ENCODE results near the gene SYT8. TPM values are rescaled to one million over a fixed set of nuclear protein-coding genes. Genes with fewer than 3 reads are reported as not detected.

Gene SYT8
- total RNA-seq, 1 experiment from 2014 or later, result 308 TPM

DNA sequence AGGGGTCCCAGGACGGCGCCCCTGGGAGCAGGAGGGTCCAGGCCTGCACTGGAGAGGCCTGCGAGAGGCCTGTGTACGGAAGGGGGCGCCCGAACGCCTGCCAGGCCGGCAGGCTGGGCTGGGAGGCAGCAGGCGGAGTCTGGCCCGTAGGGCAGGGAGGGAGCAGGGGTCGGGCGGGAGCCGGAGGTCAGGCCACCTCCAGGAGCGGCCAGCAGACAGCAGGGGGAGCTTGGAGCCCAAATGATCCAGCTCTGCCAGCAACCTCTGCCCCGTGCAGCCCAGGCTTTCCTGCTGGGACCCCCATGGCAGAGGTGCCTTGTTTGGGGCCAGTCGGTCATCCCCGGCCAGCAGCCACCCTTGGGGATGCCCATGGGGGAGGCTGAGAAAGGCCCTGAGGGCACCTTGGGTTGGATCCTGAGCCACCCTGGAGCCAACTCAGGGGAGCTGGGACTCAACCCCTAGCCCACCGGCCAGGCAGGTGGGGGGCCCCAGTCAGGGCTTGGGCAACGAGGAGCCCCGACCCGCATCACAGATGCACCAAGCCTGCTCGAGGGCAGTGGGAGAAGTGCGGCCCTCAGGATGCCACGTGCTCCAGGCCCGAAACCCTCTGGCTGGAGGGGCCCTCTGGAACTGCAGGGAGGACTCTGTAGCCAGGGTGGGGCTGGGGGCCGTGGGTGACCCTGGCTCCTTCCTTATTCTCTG is 9.6 kb upstream of the SYT8 start:
- CTCF ChIA-PET, result interaction anchor here (0.6 to 1.7 kb wide), 4 partner anchors 8 to 132 kb away, joined by 3 to 12 read pairs (median 7); no protein-coding TSS in a partner anchor
- DNase-seq (ENCODE audit: unreplicated experiment), result peak; percentile 67
- POLR2A ChIA-PET, result no interaction called here
- BruUV-seq (replicated peaks), result no TSS peak
- peaks cover 13% of the 10 kb centered on the region for H3K9me3 Mint-ChIP-seq (ENCODE audit: unreplicated experiment)
- H3K27ac Mint-ChIP-seq (ENCODE audit: low read depth, unreplicated experiment), result no peak overlapping the region
- no peaks in the 10 kb centered on the region for H3K36me3 Mint-ChIP-seq (ENCODE audit: insufficient read depth, unreplicated experiment)
- intact Hi-C loops (cut with micrococcal nuclease), result loop anchor here (5.0 kb wide), 1 partner anchor 78 kb away; no protein-coding TSS in a partner anchor
- no peaks in the 10 kb centered on the region for H3K27me3 Mint-ChIP-seq (ENCODE audit: insufficient read depth, unreplicated experiment)
- H3K4me1 Mint-ChIP-seq (ENCODE audit: insufficient read depth, unreplicated experiment), result peaks cover 52% of the 10 kb centered on the region
- TF ChIP-seq, protein P1, sequence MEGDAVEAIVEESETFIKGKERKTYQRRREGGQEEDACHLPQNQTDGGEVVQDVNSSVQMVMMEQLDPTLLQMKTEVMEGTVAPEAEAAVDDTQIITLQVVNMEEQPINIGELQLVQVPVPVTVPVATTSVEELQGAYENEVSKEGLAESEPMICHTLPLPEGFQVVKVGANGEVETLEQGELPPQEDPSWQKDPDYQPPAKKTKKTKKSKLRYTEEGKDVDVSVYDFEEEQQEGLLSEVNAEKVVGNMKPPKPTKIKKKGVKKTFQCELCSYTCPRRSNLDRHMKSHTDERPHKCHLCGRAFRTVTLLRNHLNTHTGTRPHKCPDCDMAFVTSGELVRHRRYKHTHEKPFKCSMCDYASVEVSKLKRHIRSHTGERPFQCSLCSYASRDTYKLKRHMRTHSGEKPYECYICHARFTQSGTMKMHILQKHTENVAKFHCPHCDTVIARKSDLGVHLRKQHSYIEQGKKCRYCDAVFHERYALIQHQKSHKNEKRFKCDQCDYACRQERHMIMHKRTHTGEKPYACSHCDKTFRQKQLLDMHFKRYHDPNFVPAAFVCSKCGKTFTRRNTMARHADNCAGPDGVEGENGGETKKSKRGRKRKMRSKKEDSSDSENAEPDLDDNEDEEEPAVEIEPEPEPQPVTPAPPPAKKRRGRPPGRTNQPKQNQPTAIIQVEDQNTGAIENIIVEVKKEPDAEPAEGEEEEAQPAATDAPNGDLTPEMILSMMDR (IDR thresholded peaks at IDR 0.05; ENCODE audit: unreplicated experiment), result peak; percentile 52
- H3K4me3 Mint-ChIP-seq (ENCODE audit: unreplicated experiment), result no peak overlapping the region

DNA sequence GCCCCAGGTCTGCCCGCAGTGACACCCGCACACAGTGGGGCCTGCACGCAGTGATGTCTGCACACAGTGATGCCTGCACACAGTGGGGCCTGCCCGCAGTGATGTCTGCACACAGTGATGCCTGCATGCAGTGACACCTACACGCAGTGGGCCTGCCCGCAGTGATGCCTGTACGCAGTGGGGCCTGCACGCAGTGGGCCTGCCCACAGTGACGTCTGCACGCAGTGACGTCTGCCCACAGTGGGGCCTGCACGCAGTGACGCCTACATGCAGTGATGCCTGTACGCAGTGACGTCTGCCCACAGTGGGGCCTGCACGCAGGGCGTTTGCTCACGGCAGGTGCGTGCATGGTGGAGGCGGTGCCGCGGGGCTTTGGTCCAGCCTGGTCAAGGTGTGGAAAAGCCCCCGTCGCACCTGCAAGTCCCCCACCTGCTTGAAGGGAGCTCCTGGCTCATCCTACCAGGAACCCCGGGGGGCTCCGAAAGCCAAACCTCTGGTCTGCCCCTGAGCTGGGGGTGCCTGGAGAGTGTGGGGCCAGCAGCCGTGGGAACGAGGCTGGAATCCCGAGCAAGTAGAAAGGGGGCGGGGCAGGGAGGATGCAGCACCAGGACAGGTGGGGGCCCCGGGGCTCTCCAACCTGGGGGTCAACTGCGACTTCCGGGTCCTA is 8.9 kb upstream of the SYT8 start:
- Mint-ChIP-seq H3K27me3 (ENCODE audit: insufficient read depth, unreplicated experiment) (no peaks in the 10 kb centered on the region), H3K4me3 (ENCODE audit: unreplicated experiment) (no peak overlapping the region), H3K9me3 (ENCODE audit: unreplicated experiment) (peaks cover 12% of the 10 kb centered on the region), H3K27ac (ENCODE audit: low read depth, unreplicated experiment) (peak overlapping the region; percentile 33), H3K4me1 (ENCODE audit: insufficient read depth, unreplicated experiment) (peaks cover 50% of the 10 kb centered on the region), H3K36me3 (ENCODE audit: insufficient read depth, unreplicated experiment) (no peaks in the 10 kb centered on the region)
- POLR2A ChIA-PET, result interaction anchor here (1.0 to 2.2 kb wide), 3 partner anchors 20 to 63 kb away, joined by 3 to 13 read pairs (median 4); no protein-coding TSS in a partner anchor
- intact Hi-C loops (cut with micrococcal nuclease), result loop anchor here (5.0 kb wide), 1 partner anchor 79 kb away; no protein-coding TSS in a partner anchor
- BruUV-seq (replicated peaks), result no TSS peak
- TF ChIP-seq, protein P1 (IDR thresholded peaks at IDR 0.05; ENCODE audit: unreplicated experiment), result no peak
- no peak for DNase-seq (ENCODE audit: unreplicated experiment)
- CTCF ChIA-PET, result interaction anchor here (0.6 to 1.2 kb wide), 6 partner anchors 11 to 330 kb away, joined by 3 to 8 read pairs (median 5); no protein-coding TSS in a partner anchor

DNA sequence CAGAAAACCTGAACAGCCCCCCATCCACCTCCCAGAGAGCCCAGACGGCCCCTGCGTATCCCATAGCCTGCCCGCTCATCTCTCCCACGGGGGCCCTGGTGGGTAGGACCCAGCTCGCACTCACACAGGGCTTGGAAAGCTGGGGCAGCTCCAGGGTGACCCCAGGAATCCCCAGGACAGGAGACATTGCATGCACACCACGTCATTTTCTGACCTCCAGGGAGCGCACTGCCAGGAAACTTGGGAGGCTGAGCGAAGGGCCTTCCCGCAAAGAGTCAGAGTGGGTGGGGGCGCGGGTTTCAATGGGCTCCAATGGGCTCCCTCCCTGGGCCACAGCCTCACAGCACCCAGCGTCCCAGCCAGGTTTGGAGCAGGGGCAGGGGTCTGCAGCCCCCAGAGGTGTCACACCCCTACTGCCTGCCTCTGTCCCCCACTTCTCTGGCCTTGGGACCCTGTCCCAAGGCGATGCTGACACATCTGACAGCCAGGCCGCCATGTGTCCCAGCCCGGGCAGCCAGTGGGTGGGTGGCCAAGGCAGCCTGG is 8.2 kb upstream of the SYT8 start:
- no peaks in the 10 kb centered on the region for H3K36me3 Mint-ChIP-seq (ENCODE audit: insufficient read depth, unreplicated experiment)
- peak; percentile 91 for DNase-seq (ENCODE audit: unreplicated experiment)
- H3K9me3 Mint-ChIP-seq (ENCODE audit: unreplicated experiment), result peaks cover 5% of the 10 kb centered on the region
- H3K27me3 Mint-ChIP-seq (ENCODE audit: insufficient read depth, unreplicated experiment), result no peaks in the 10 kb centered on the region
- H3K4me3 Mint-ChIP-seq (ENCODE audit: unreplicated experiment), result peak overlapping the region; percentile 43
- peak overlapping the region; percentile 33 for H3K27ac Mint-ChIP-seq (ENCODE audit: low read depth, unreplicated experiment)
- no TSS peak for BruUV-seq (replicated peaks)
- intact Hi-C loops (cut with micrococcal nuclease), result loop anchor here (5.0 kb wide), 1 partner anchor 79 kb away; no protein-coding TSS in a partner anchor
- CTCF ChIA-PET, result interaction anchor here (0.6 to 1.2 kb wide), 7 partner anchors 10 to 330 kb away, joined by 3 to 8 read pairs (median 4); partner anchors contain the start of gene CTSD
- POLR2A ChIA-PET, result interaction anchor here (0.6 to 4.9 kb wide), 8 partner anchors 10 to 90 kb away, joined by 3 to 42 read pairs (median 4); no protein-coding TSS in a partner anchor
- TF ChIP-seq, protein P1 (IDR thresholded peaks at IDR 0.05; ENCODE audit: unreplicated experiment), result peak; percentile 48
- peaks cover 44% of the 10 kb centered on the region for H3K4me1 Mint-ChIP-seq (ENCODE audit: insufficient read depth, unreplicated experiment)

All from MCF 10A (cell line).